GM10266 (cell line): ENCODE results near the gene RTKN.

Source experiments
- DNase-seq: peaks from one replicate; pipeline ENCODE4 v3.0.0; 2012; ENCODE audit errors: extremely low spot score
- CTCF ChIP-seq: IDR thresholded peaks from 2 replicates; pipeline ENCODE4 v1.5.1; 2012; ENCODE audit warnings: mild to moderate bottlenecking, low read depth; ENCODE audit not compliant: control insufficient read depth, insufficient read depth; ENCODE audit errors: missing control alignments

The RTKN gene

GRCh38 chr2:74383254-74383653 is 58.5 kb downstream of the RTKN start:
- DNase-seq: no peak
- TF ChIP-seq CTCF: no peak

- no peak for DNase-seq
These were observed 60.0 kb downstream of the RTKN start for GRCh38 chr2:74381751-74382150.

GRCh38 chr2:74379851-74380789 is 61.6 kb downstream of the RTKN start, which contains the start of gene DCTN1:
Gene DCTN1, minus strand, starts transcription at chr2:74380311. Its CDS starts 274 bp downstream, at chr2:74380037.
- no peak for TF ChIP-seq CTCF
- no peak for DNase-seq

More at GRCh38 chr2:74381751-74382150, 60.0 kb downstream of the RTKN start:
- no peak for TF ChIP-seq CTCF

- no peak for TF ChIP-seq CTCF
- no peak for DNase-seq
These were observed 63.7 kb downstream of the RTKN start for GRCh38 chr2:74378007-74378406.

- no peak for DNase-seq
- no peak for TF ChIP-seq CTCF
These were observed 65.9 kb downstream of the RTKN start for GRCh38 chr2:74375838-74376237.
